SK-N-SH (cell line): Measurements from ENCODE around the gene SLC6A13. TPM values are rescaled to one million over a fixed set of nuclear protein-coding genes. Genes with fewer than 3 reads are reported as not detected.

Experiments used
- CTCF ChIA-PET: fragments of 300-600, 350-600 bp; formaldehyde crosslinking; extraction: SDS; loops from one replicate; lab custom pipeline; 2021; lab: Yijun Ruan, JAX
- POLR2A ChIA-PET: fragments of 350-600 bp; sonication (Branson Sonifier 250); formaldehyde crosslinking; extraction: SDS; loops from one replicate; lab custom pipeline; 2020; ENCODE audit warnings: antibody characterized with exemption, inconsistent platforms; lab: Yijun Ruan, JAX
- DNase-seq: peaks from one replicate; pipeline ENCODE4 v3.0.0; 2012
- H2AFZ ChIP-seq: fragments of 200-600 bp; sonication (generic); 2 replicates; pipeline ENCODE4 v1.8.1; 2016; ENCODE audit warnings: antibody characterized with exemption, mild to moderate bottlenecking, low read depth
- H3F3A ChIP-seq: fragments of 200-600 bp; sonication (generic); replicated peaks from 2 replicates; pipeline ENCODE3; 2016; ENCODE audit warnings: antibody characterized with exemption, mild to moderate bottlenecking; ENCODE audit not compliant: insufficient read depth
- H3K27ac ChIP-seq, 2 experiments: fragments of 200-500 bp in 1 of 2; fragments of 200-600 bp in 1 of 2; sonication (Bioruptor generic) in 1 of 2; sonication (generic), shearing (Covaris generic) in 1 of 2; 2 replicates each; pipeline versions ENCODE4 v1.5.1 to v1.6.1; 2014 to 2016; ENCODE audit warnings: low read depth in 2 of 2, inconsistent platforms in 1 of 2, low read length in 1 of 2, mild to moderate bottlenecking in 1 of 2, mixed read lengths in 1 of 2
- H3K27me3 ChIP-seq: fragments of 200-600 bp; sonication (generic), shearing (Covaris generic); 2 replicates; pipeline ENCODE4 v1.6.1; 2016; ENCODE audit warnings: mixed run types; ENCODE audit not compliant: insufficient read depth
- H3K36me3 ChIP-seq, 2 experiments: fragments of 200-500 bp in 1 of 2; fragments of 200-600 bp in 1 of 2; sonication (Bioruptor generic) in 1 of 2; sonication (generic) in 1 of 2; replicated peaks in 1 of 2; 2 replicates each; pipeline versions ENCODE3 to v1.5.1; 2014 to 2016; ENCODE audit warnings: low read length in 1 of 2, mild to moderate bottlenecking in 1 of 2; ENCODE audit not compliant: insufficient read depth in 2 of 2, control insufficient read depth in 1 of 2
- H3K4me1 ChIP-seq, 2 experiments: fragments of 200-500 bp in 1 of 2; fragments of 200-600 bp in 1 of 2; sonication (Bioruptor generic) in 1 of 2; sonication (generic), shearing (Covaris generic) in 1 of 2; 2 replicates each; pipeline versions ENCODE4 v1.5.1 to v1.6.1; 2014 to 2016; ENCODE audit warnings: low read depth in 1 of 2, low read length in 1 of 2, mixed run types in 1 of 2; ENCODE audit not compliant: insufficient read depth in 2 of 2, control insufficient read depth in 1 of 2
- H3K4me2 ChIP-seq: fragments of 200-600 bp; sonication (generic), shearing (Covaris generic); 2 replicates; pipeline ENCODE4 v1.6.1; 2017; ENCODE audit warnings: mixed run types
- H3K4me3 ChIP-seq, 2 experiments: fragments of 200-500 bp in 1 of 2; fragments of 200-600 bp in 1 of 2; sonication (Bioruptor generic) in 1 of 2; sonication (generic), shearing (Covaris generic) in 1 of 2; 2 replicates each; pipeline versions ENCODE4 v1.5.1 to v1.8.1; 2014 to 2016; ENCODE audit warnings: low read depth in 2 of 2, inconsistent platforms in 1 of 2, low read length in 1 of 2, mild to moderate bottlenecking in 1 of 2, mixed read lengths in 1 of 2, moderate library complexity in 1 of 2
- H3K79me2 ChIP-seq: fragments of 200-600 bp; sonication (generic); 2 replicates; pipeline ENCODE4 v1.8.1; 2017; ENCODE audit warnings: mild to moderate bottlenecking; ENCODE audit not compliant: insufficient read depth
- H3K9ac ChIP-seq: fragments of 200-600 bp; sonication (generic); 2 replicates; pipeline ENCODE4 v1.6.1; 2017; ENCODE audit warnings: mixed run types
- H3K9me2 ChIP-seq: fragments of 200-600 bp; sonication (generic); 2 replicates; pipeline ENCODE4 v1.6.1; 2017; ENCODE audit warnings: mixed run types
- H3K9me3 ChIP-seq: fragments of 200-600 bp; sonication (generic); 2 replicates; pipeline ENCODE4 v1.6.1; 2017; ENCODE audit warnings: mixed run types, mild to moderate bottlenecking, moderate library complexity
- H4K20me1 ChIP-seq: fragments of 200-600 bp; sonication (generic); 2 replicates; pipeline ENCODE4 v1.6.1; 2017; ENCODE audit warnings: mild to moderate bottlenecking, mixed run types; ENCODE audit not compliant: insufficient read depth
- CHD2 ChIP-seq: fragments of 150-350 bp; IDR thresholded peaks from 2 replicates; pipeline ENCODE4 v1.6.1; 2018; ENCODE audit warnings: low read length; ENCODE audit not compliant: partially characterized antibody
- FOSL2 ChIP-seq: IDR thresholded peaks from 2 replicates; pipeline ENCODE4 v1.4.0; 2012; ENCODE audit warnings: low read depth, mild to moderate bottlenecking, moderate library complexity, borderline replicate concordance
- FOXJ3 ChIP-seq: sonication (generic); formaldehyde crosslinking; IDR thresholded peaks from 2 replicates; pipeline ENCODE4 v1.5.1; 2020; ENCODE audit warnings: mild to moderate bottlenecking, missing genetic modification reagents
- FOXM1 ChIP-seq: IDR thresholded peaks from 2 replicates; pipeline ENCODE4 v1.4.0; 2012; ENCODE audit warnings: low read depth, mild to moderate bottlenecking
- GABPA ChIP-seq: IDR thresholded peaks from 2 replicates; pipeline ENCODE4 v1.4.0; 2012; ENCODE audit warnings: low read depth, mild to moderate bottlenecking
- GATA2 ChIP-seq: sonication (generic); formaldehyde crosslinking; IDR thresholded peaks from 2 replicates; pipeline ENCODE4 v1.5.0; 2020; ENCODE audit warnings: mild to moderate bottlenecking, missing genetic modification reagents
- MAX ChIP-seq: IDR thresholded peaks from 2 replicates; pipeline ENCODE4 v1.4.0; 2012; ENCODE audit warnings: low read depth
- MEF2A ChIP-seq: IDR thresholded peaks from 2 replicates; pipeline ENCODE4 v1.4.0; 2012; ENCODE audit warnings: low read depth, borderline replicate concordance
- PBX3 ChIP-seq: IDR thresholded peaks from 2 replicates; pipeline ENCODE4; 2012
- POLR2AphosphoS5 ChIP-seq: IDR thresholded peaks from 2 replicates; pipeline ENCODE4 v1.6.1; 2012; ENCODE audit warnings: low read depth, low read length
- RAD21 ChIP-seq: IDR thresholded peaks from 2 replicates; pipeline ENCODE4 v1.6.1; 2012; ENCODE audit warnings: mild to moderate bottlenecking, low read length
- RCOR1 ChIP-seq: fragments of 150-350 bp; IDR thresholded peaks from 2 replicates; pipeline ENCODE4 v1.6.1; 2017; ENCODE audit warnings: antibody characterized with exemption, low read length
- RFX5 ChIP-seq: IDR thresholded peaks from 2 replicates; pipeline ENCODE4 v1.6.1; 2012; ENCODE audit warnings: mild to moderate bottlenecking, improper control_type of control experiment, low read length
- RXRA ChIP-seq: IDR thresholded peaks from 2 replicates; pipeline ENCODE4 v1.4.0; 2012; ENCODE audit warnings: low read depth, mild to moderate bottlenecking, borderline replicate concordance
- SMC3 ChIP-seq: IDR thresholded peaks from 2 replicates; pipeline ENCODE4 v1.6.1; 2012; ENCODE audit warnings: low read depth, low read length, improper control_type of control experiment
- TAF1 ChIP-seq: IDR thresholded peaks from 2 replicates; pipeline ENCODE4 v1.6.1; 2012; ENCODE audit warnings: low read depth, mild to moderate bottlenecking, low read length, moderate library complexity, borderline replicate concordance
- TCF12 ChIP-seq: IDR thresholded peaks from 2 replicates; pipeline ENCODE4 v1.4.0; 2012
- TEAD4 ChIP-seq: IDR thresholded peaks from 2 replicates; pipeline ENCODE4 v1.4.0; 2012; ENCODE audit warnings: mild to moderate bottlenecking, borderline replicate concordance; ENCODE audit not compliant: insufficient read depth
- YY1 ChIP-seq: IDR thresholded peaks from 2 replicates; pipeline ENCODE4 v1.4.0; 2012; ENCODE audit warnings: low read depth, mild to moderate bottlenecking
- WGBS: methylation state at CpG from one replicate; pipeline ENCODE4 v1.1.6; 2017; ENCODE audit warnings: low lambda C conversion rate; 5-methylcytosine and 5-hydroxymethylcytosine counted together
- polyA plus RNA-seq, 3 experiments: library from polyadenylated mRNA; depleted of rRNA; stranded (reverse); fragments of >200 nt; gene quantifications; 2 replicates each; pipeline ENCODE4 v1.2.3, GENCODE V29; 2012
- TF ChIP-seq, protein P1 (sequence below): fragments of 200-600 bp; sonication (generic); IDR thresholded peaks from 2 replicates; pipeline ENCODE4 v1.6.1; 2017; ENCODE audit warnings: antibody characterized with exemption, mild to moderate bottlenecking, moderate library complexity

Gene SLC6A13
- polyA plus RNA-seq, 1 of the 3 experiments (the other 2 are of a cell fraction): 0.05 TPM

DNA sequence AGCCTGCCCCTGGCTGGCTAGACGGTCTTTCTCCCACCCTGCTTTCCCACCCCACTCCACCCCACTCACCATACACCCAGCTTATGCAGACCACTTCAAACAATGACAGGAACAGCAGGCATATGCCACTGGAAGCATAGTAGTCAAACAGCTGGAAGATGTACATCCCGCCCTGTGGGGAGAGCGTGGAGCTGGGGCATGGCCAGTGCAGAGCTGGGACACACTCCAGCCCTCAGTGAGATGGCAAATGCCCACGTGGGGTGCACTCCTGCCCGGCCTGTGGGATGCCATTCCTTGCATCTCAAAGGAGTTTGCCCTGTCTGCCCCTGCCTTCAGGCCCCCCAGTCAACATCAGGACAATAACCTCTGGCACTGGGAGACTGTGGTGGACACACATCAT lies 67.5 kb downstream of the SLC6A13 start:
- Histone ChIP-seq H3K79me2 (no peaks in the 10 kb centered on the region), H3K9me2 (no peaks in the 10 kb centered on the region), H3K4me3 (no peak overlapping the region), H3F3A (peaks cover 5% of the 10 kb centered on the region), H3K9ac (no peak overlapping the region), H3K36me3 (no peaks in the 10 kb centered on the region), H3K9me3 (no peaks in the 10 kb centered on the region), H3K4me2 (no peak overlapping the region), H3K27ac (no peak overlapping the region), H3K4me1 (peaks cover 0 to 16% of the 10 kb centered on the region in 2 experiments; a peak in 2 of 4 replicates), H3K27me3 (peaks cover 8% of the 10 kb centered on the region), H2AFZ (no peak overlapping the region), H4K20me1 (no peaks in the 10 kb centered on the region)
- TF ChIP-seq MAX: no peak
- no peak for TF ChIP-seq TAF1
- TF ChIP-seq PBX3: no peak
- no peak for TF ChIP-seq RAD21
- TF ChIP-seq YY1: no peak
- no peak for TF ChIP-seq RFX5
- TF ChIP-seq RCOR1: no peak
- no peak for TF ChIP-seq FOSL2
- TF ChIP-seq RXRA: no peak
- TF ChIP-seq, protein P1, sequence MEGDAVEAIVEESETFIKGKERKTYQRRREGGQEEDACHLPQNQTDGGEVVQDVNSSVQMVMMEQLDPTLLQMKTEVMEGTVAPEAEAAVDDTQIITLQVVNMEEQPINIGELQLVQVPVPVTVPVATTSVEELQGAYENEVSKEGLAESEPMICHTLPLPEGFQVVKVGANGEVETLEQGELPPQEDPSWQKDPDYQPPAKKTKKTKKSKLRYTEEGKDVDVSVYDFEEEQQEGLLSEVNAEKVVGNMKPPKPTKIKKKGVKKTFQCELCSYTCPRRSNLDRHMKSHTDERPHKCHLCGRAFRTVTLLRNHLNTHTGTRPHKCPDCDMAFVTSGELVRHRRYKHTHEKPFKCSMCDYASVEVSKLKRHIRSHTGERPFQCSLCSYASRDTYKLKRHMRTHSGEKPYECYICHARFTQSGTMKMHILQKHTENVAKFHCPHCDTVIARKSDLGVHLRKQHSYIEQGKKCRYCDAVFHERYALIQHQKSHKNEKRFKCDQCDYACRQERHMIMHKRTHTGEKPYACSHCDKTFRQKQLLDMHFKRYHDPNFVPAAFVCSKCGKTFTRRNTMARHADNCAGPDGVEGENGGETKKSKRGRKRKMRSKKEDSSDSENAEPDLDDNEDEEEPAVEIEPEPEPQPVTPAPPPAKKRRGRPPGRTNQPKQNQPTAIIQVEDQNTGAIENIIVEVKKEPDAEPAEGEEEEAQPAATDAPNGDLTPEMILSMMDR: no peak
- TF ChIP-seq POLR2AphosphoS5: no peak
- no peak for TF ChIP-seq GATA2 (CRISPR knock-in tag)
- TF ChIP-seq SMC3: no peak
- TF ChIP-seq MEF2A: no peak
- TF ChIP-seq FOXM1: no peak
- TF ChIP-seq FOXJ3: no peak
- no peak for TF ChIP-seq TCF12
- TF ChIP-seq GABPA: no peak
- TF ChIP-seq CHD2: no peak
- no peak for TF ChIP-seq TEAD4
- no peak for DNase-seq
- CTCF ChIA-PET: no interaction called here
- WGBS: 46% methylated on average over 4 of the region's 5 CpGs
- POLR2A ChIA-PET: no interaction called here
